HEK293 (cell line): Measurements from ENCODE around the gene PARD3B.

Source experiments
- CTCF ChIA-PET: fragments of 350-600 bp; formaldehyde crosslinking; extraction: SDS; loops from one replicate; lab custom pipeline; 2021; ENCODE audit warnings: antibody characterized with exemption; lab: Yijun Ruan, JAX
- POLR2A ChIA-PET: fragments of 300-600 bp; formaldehyde crosslinking; extraction: SDS; loops from one replicate; lab custom pipeline; 2020; ENCODE audit warnings: antibody characterized with exemption, inconsistent platforms; lab: Yijun Ruan, JAX
- H3K27ac ChIP-seq: fragments of 200-500 bp; sonication (Bioruptor generic); 2 replicates; pipeline ENCODE4 v1.5.1; 2014; ENCODE audit warnings: low read depth, low read length, control low read depth, inconsistent platforms; ENCODE audit errors: extremely low read depth
- H3K36me3 ChIP-seq, 2 experiments: fragments of 200-500 bp in 1 of 2; sonication (Bioruptor generic) in 1 of 2; 1 replicate in 1 of 2; 2 replicates in 1 of 2; pipeline ENCODE4 v1.5.1; 2014 to 2017; ENCODE audit warnings: inconsistent platforms in 2 of 2, low read length in 2 of 2; ENCODE audit not compliant: control insufficient read depth in 2 of 2, insufficient read depth in 1 of 2
- H3K4me1 ChIP-seq: fragments of 200-500 bp; sonication (Bioruptor generic); 2 replicates; pipeline ENCODE4 v1.5.1; 2014; ENCODE audit warnings: mild to moderate bottlenecking, low read length, inconsistent platforms; ENCODE audit not compliant: control insufficient read depth, insufficient read depth
- H3K4me3 ChIP-seq: 2 replicates; pipeline ENCODE4 v1.5.1; 2011; ENCODE audit warnings: low read depth, mild to moderate bottlenecking, control low read depth, low read length, moderate library complexity
- H3K9me3 ChIP-seq: fragments of 200-500 bp; sonication (Bioruptor generic); 2 replicates; pipeline ENCODE4 v1.5.1; 2014; ENCODE audit warnings: low read depth, low read length, inconsistent platforms; ENCODE audit not compliant: control insufficient read depth, insufficient read depth
- ELK4 ChIP-seq: IDR thresholded peaks from 2 replicates; pipeline ENCODE4 v1.6.1; 2011; ENCODE audit warnings: mild to moderate bottlenecking, low read depth, low read length, borderline replicate concordance
- HOXD13 ChIP-seq: sonication (generic); formaldehyde crosslinking; IDR thresholded peaks from 2 replicates; pipeline ENCODE4 v1.8.0; 2022; ENCODE audit warnings: missing genetic modification reagents, borderline replicate concordance
- KLF10 ChIP-seq: fragments of 450-650 bp; IDR thresholded peaks from 2 replicates; pipeline ENCODE4 v1.5.1; 2018; ENCODE audit warnings: missing biosample characterization, mild to moderate bottlenecking, missing genetic modification characterization
- OVOL3 ChIP-seq: fragments of 450-650 bp; formaldehyde crosslinking; IDR thresholded peaks from 2 replicates; pipeline ENCODE4 v1.5.1; 2016; ENCODE audit warnings: missing biosample characterization, missing genetic modification characterization
- PATZ1 ChIP-seq: fragments of 450-650 bp; formaldehyde crosslinking; IDR thresholded peaks from 2 replicates; pipeline ENCODE4 v1.5.1; 2016; ENCODE audit warnings: missing biosample characterization, missing genetic modification characterization
- PRDM6 ChIP-seq: fragments of 450-650 bp; formaldehyde crosslinking; IDR thresholded peaks from 2 replicates; pipeline ENCODE4 v1.5.1; 2017; ENCODE audit warnings: missing biosample characterization, missing genetic modification characterization
- SP3 ChIP-seq: fragments of 450-650 bp; formaldehyde crosslinking; IDR thresholded peaks from 2 replicates; pipeline ENCODE4 v1.5.1; 2016; ENCODE audit warnings: missing biosample characterization, missing genetic modification characterization
- WT1 ChIP-seq: fragments of 450-650 bp; formaldehyde crosslinking; IDR thresholded peaks from 2 replicates; pipeline ENCODE4 v1.5.1; 2016; ENCODE audit warnings: missing biosample characterization, missing genetic modification characterization
- ZBTB17 ChIP-seq: fragments of 450-650 bp; formaldehyde crosslinking; IDR thresholded peaks from 2 replicates; pipeline ENCODE4 v1.5.1; 2016; ENCODE audit warnings: missing biosample characterization, missing genetic modification characterization
- ZBTB44 ChIP-seq: fragments of 450-650 bp; IDR thresholded peaks from 2 replicates; pipeline ENCODE4 v1.5.1; 2018; ENCODE audit warnings: missing biosample characterization, mild to moderate bottlenecking, missing genetic modification characterization
- ZBTB8A ChIP-seq: fragments of 450-650 bp; formaldehyde crosslinking; IDR thresholded peaks from 2 replicates; pipeline ENCODE4 v1.5.1; 2016; ENCODE audit warnings: missing biosample characterization, missing genetic modification characterization
- ZNF426 ChIP-seq: fragments of 450-650 bp; formaldehyde crosslinking; IDR thresholded peaks from 2 replicates; pipeline ENCODE4 v1.5.1; 2017; ENCODE audit warnings: missing biosample characterization, missing genetic modification characterization, mild to moderate bottlenecking, inconsistent platforms, moderate library complexity
- ZNF560 ChIP-seq: fragments of 450-650 bp; formaldehyde crosslinking; IDR thresholded peaks from 2 replicates; pipeline ENCODE4 v1.5.1; 2017; ENCODE audit warnings: missing biosample characterization, missing genetic modification characterization, borderline replicate concordance
- ZNF747 ChIP-seq: fragments of 450-650 bp; formaldehyde crosslinking; IDR thresholded peaks from 2 replicates; pipeline ENCODE4 v1.5.1; 2016; ENCODE audit warnings: missing biosample characterization, missing genetic modification characterization

The PARD3B gene

GRCh38 chr2:205280596-205281236 lies 735.4 kb downstream of the PARD3B start (continued):
- TF ChIP-seq OVOL3 (tag by site-specific recombination), result peak; percentile 92
- TF ChIP-seq ZBTB17, result peak; percentile 20; the same call in 1 of the 2 replicates
- peak; percentile 66 for TF ChIP-seq ZBTB8A
- TF ChIP-seq KLF10 (tag by site-specific recombination), result peak; percentile 66
- no peak for TF ChIP-seq ZNF560 (tag by site-specific recombination)
- no peak for TF ChIP-seq ZNF747
- TF ChIP-seq ZBTB44 (tag by site-specific recombination), result peak; percentile 64
- no peak for TF ChIP-seq SP3 (tag by site-specific recombination)
- 0 out of 2 replicates have a peak, but pooled peaks have one; percentile 10 for TF ChIP-seq ZNF426 (tag by site-specific recombination)
- TF ChIP-seq WT1 (tag by site-specific recombination), result peak; percentile 89

- Histone ChIP-seq H3K4me1 (peaks cover 21% of the 10 kb centered on the region), H3K4me3 (no peak overlapping the region), H3K36me3 (no peaks in the 10 kb centered on the region), H3K27ac (no peak overlapping the region), H3K9me3 (no peaks in the 10 kb centered on the region)
- CTCF ChIA-PET, result no interaction called here
- POLR2A ChIA-PET, result no interaction called here
- 0 out of 2 replicates have a peak, but pooled peaks have one; percentile 36 for TF ChIP-seq PRDM6
- no peak for TF ChIP-seq PATZ1
Observed at GRCh38 chr2:205283736-205284270, 738.5 kb downstream of the PARD3B start.

- Histone ChIP-seq H3K4me3 (no peak overlapping the region), H3K9me3 (no peaks in the 10 kb centered on the region), H3K36me3 (no peaks in the 10 kb centered on the region), H3K27ac (no peak overlapping the region), H3K4me1 (peaks cover 21% of the 10 kb centered on the region)
- CTCF ChIA-PET, result no interaction called here
- POLR2A ChIA-PET, result no interaction called here
- TF ChIP-seq ELK4 (no peak), HOXD13 (no peak)
- TF ChIP-seq, all 188 proteins: peak for 0
Observed at GRCh38 chr2:205284334-205284733, 739.1 kb downstream of the PARD3B start.
